ENCODE data around the gene STATH. TPM values are rescaled to one million over a fixed set of nuclear protein-coding genes. Genes with fewer than 3 reads are reported as not detected.
"Not testable (repeated sequence)": the region's sequence is repeated elsewhere in the genome, so short reads cannot be mapped to it uniquely, and the experiment has no call there.

The STATH gene
- polyA plus RNA-seq (ENCODE audit: insufficient read length in 12 of 12): not detected
- long read RNA-seq, donor 1: 0 reads
- long read RNA-seq, donor 2: 0 reads
- long read RNA-seq, donor 3: 0 reads
- long read RNA-seq, donor 4: 0 reads
- long read RNA-seq, donor 5: 0 reads
- long read RNA-seq, donor 6: 0 reads
- long read RNA-seq, donor 7: 0 reads
- long read RNA-seq, donor 8: 0 reads
- long read RNA-seq, donor 9: 0 reads
- long read RNA-seq, donor 10: 0 reads
- long read RNA-seq, donor 11: 0 reads

GRCh38 chr4:69995526-69996016 is at the start of gene STATH:
Gene STATH, plus strand, starts transcription at chr4:69995966. Its CDS starts 2,472 bp downstream, at chr4:69998438.
- DNase-seq: no peak

GRCh38 chr4:69951602-69952001 is 44.2 kb upstream of the STATH start:
- no peak for DNase-seq

- DNase-seq: no peak
These were observed 38.6 kb upstream of the STATH start for GRCh38 chr4:69957209-69957608.

- DNase-seq: no peak
These were observed 30.1 kb upstream of the STATH start, which contains the start of gene CSN2 for GRCh38 chr4:69965628-69966027. Gene CSN2, minus strand, starts transcription at chr4:69965728. Its CDS starts 4,733 bp downstream, at chr4:69960995.

GRCh38 chr4:69970071-69970470 is 25.7 kb upstream of the STATH start:
- no peak for DNase-seq

GRCh38 chr4:69974631-69975030 is 21.1 kb upstream of the STATH start:
- DNase-seq: peak; percentile 41

- no peak for DNase-seq
These were observed 18.2 kb upstream of the STATH start for GRCh38 chr4:69977582-69977981.

- DNase-seq: peak; percentile 70
These were observed 11.7 kb upstream of the STATH start for GRCh38 chr4:69984030-69984443.

- no peak for DNase-seq
These were observed 9.1 kb upstream of the STATH start for GRCh38 chr4:69986663-69987062.

- DNase-seq: no peak
These were observed 4.8 kb upstream of the STATH start for GRCh38 chr4:69991016-69991415.

- DNase-seq: no peak
These were observed 984 bp upstream of the STATH start for GRCh38 chr4:69994782-69995181.

GRCh38 chr4:69999420-69999819 is 3.7 kb downstream of the STATH start:
- no peak for DNase-seq

- DNase-seq: no peak
These were observed 4.9 kb downstream of the STATH start for GRCh38 chr4:70000711-70001110.

- DNase-seq: no peak
These were observed 6.7 kb downstream of the STATH start for GRCh38 chr4:70002507-70002906.

GRCh38 chr4:70008771-70009170 is 13.0 kb downstream of the STATH start:
- no peak for DNase-seq

GRCh38 chr4:70019006-70019405 is 23.2 kb downstream of the STATH start:
- not testable (repeated sequence) for DNase-seq

- DNase-seq: no peak
These were observed 27.5 kb downstream of the STATH start for GRCh38 chr4:70023218-70023617.

- DNase-seq: no peak
These were observed 31.2 kb downstream of the STATH start for GRCh38 chr4:70027011-70027410.

GRCh38 chr4:70028159-70028558 is 32.4 kb downstream of the STATH start, which contains the start of gene HTN3:
Gene HTN3, plus strand, starts transcription at chr4:70028459. Its CDS starts 2,282 bp downstream, at chr4:70030741.
- not testable (repeated sequence) for DNase-seq

GRCh38 chr4:70037559-70037958 is 41.8 kb downstream of the STATH start:
- DNase-seq: not testable (repeated sequence)

- not testable (repeated sequence) for DNase-seq
These were observed 44.2 kb downstream of the STATH start for GRCh38 chr4:70039928-70040327.

- no peak for DNase-seq
These were observed 46.0 kb downstream of the STATH start for GRCh38 chr4:70041652-70042286.

GRCh38 chr4:70050138-70050537 is 54.4 kb downstream of the STATH start, which contains the start of gene HTN1:
Gene HTN1, plus strand, starts transcription at chr4:70050438. Its CDS starts 2,639 bp downstream, at chr4:70053077.
- not testable (repeated sequence) for DNase-seq
